OCI-LY7 (cell line): ENCODE measurements around the gene RNF103. TPM values are rescaled to one million over a fixed set of nuclear protein-coding genes. Genes with fewer than 3 reads are reported as not detected.

Experiments
- BruUV-seq: library from RNA; stranded (reverse); fragments of 400-500 nt; replicated peaks from 2 replicates; lab custom pipeline; 2021; lab: Mats Ljungman, UMichigan
- CTCF ChIA-PET: fragments of 300-600 bp; sonication (Branson Sonifier 250); formaldehyde crosslinking; loops from one replicate; lab custom pipeline; 2022; ENCODE audit warnings: antibody characterized with exemption; ENCODE audit not compliant: unreplicated experiment; lab: Charles Lee
- POLR2A ChIA-PET: fragments of 300-600 bp; sonication (Branson Sonifier 250); formaldehyde crosslinking; loops from one replicate; lab custom pipeline; 2022; ENCODE audit warnings: antibody characterized with exemption; lab: Charles Lee
- DNase-seq: peaks from one replicate; pipeline ENCODE4 v3.0.0-alpha.2; 2015; ENCODE audit warnings: low spot score
- H2AFZ ChIP-seq: fragments of 200-600 bp; sonication (generic), shearing (Covaris generic); 2 replicates; pipeline ENCODE4 v1.6.1; 2014; ENCODE audit warnings: mild to moderate bottlenecking, antibody characterized with exemption, low read length, moderate library complexity
- H3K27ac ChIP-seq: fragments of 200-600 bp; sonication (generic); 2 replicates; pipeline ENCODE4 v1.5.1; 2014; ENCODE audit warnings: mixed run types, low read depth, mild to moderate bottlenecking, moderate library complexity, low read length, inconsistent platforms; ENCODE audit not compliant: poor library complexity, severe bottlenecking
- H3K36me3 ChIP-seq: fragments of 200-600 bp; sonication (generic); 2 replicates; pipeline ENCODE4 v1.6.1; 2014; ENCODE audit warnings: mild to moderate bottlenecking, antibody characterized with exemption, low read length, moderate library complexity, mixed read lengths; ENCODE audit not compliant: insufficient read depth
- H3K4me1 ChIP-seq: fragments of 200-600 bp; sonication (generic); 2 replicates; pipeline ENCODE4 v1.5.1; 2014; ENCODE audit warnings: mild to moderate bottlenecking, low read length; ENCODE audit not compliant: insufficient read depth, poor library complexity, severe bottlenecking
- H3K4me2 ChIP-seq: fragments of 200-600 bp; sonication (generic); 2 replicates; pipeline ENCODE4 v1.6.1; 2014; ENCODE audit warnings: mild to moderate bottlenecking, low read length
- H3K4me3 ChIP-seq: fragments of 200-600 bp; sonication (generic); 2 replicates; pipeline ENCODE4 v1.5.1; 2014; ENCODE audit warnings: mild to moderate bottlenecking, low read depth, low read length; ENCODE audit not compliant: poor library complexity, severe bottlenecking
- H3K79me2 ChIP-seq: fragments of 200-600 bp; sonication (generic); 2 replicates; pipeline ENCODE4 v1.6.1; 2016; ENCODE audit warnings: low read depth, mild to moderate bottlenecking, low read length, moderate library complexity, mixed read lengths; ENCODE audit not compliant: insufficient read depth
- H3K9me2 ChIP-seq: fragments of 200-600 bp; sonication (generic); 2 replicates; pipeline ENCODE4 v1.6.1; 2016; ENCODE audit warnings: mild to moderate bottlenecking, low read length, mixed read lengths; ENCODE audit not compliant: insufficient read depth
- H3K9me3 ChIP-seq: fragments of 200-600 bp; sonication (generic); 2 replicates; pipeline ENCODE4 v1.6.1; 2014; ENCODE audit warnings: mild to moderate bottlenecking, mixed run types, low read length, mixed read lengths
- H4K20me1 ChIP-seq: fragments of 200-600 bp; sonication (generic); 2 replicates; pipeline ENCODE4 v1.6.1; 2014; ENCODE audit warnings: mild to moderate bottlenecking, antibody characterized with exemption, low read length, moderate library complexity, mixed read lengths; ENCODE audit not compliant: insufficient read depth
- EZH2phosphoT487 ChIP-seq: fragments of 200-600 bp; sonication (generic); IDR thresholded peaks from 2 replicates; pipeline ENCODE4 v1.6.1; 2018; ENCODE audit warnings: low read depth, borderline replicate concordance, mild to moderate bottlenecking, mixed run types, antibody characterized with exemption, low read length, moderate library complexity, mixed read lengths
- intact Hi-C: fragments of 100-400 bp; cut with micrococcal nuclease; formaldehyde crosslinking; loops from one replicate; pipeline ENCODE4 v1.10.0; 2022; ENCODE audit not compliant: unreplicated experiment
- total RNA-seq, 2 experiments: library from RNA; depleted of rRNA in 1 of 2; stranded (reverse); fragments of >200 nt in 1 of 2; shearing (Covaris generic) in 1 of 2; gene quantifications; 2 replicates each; pipeline ENCODE4 v1.2.3, GENCODE V29; 2014 to 2022
- TF ChIP-seq, protein P1 (sequence below): fragments of 200-600 bp; sonication (generic); conservative IDR thresholded peaks from 2 replicates; pipeline ENCODE4 v1.5.1; 2014; ENCODE audit warnings: mild to moderate bottlenecking, antibody characterized with exemption, low read length, moderate library complexity, mixed read lengths

The RNF103 gene
- total RNA-seq, 2 experiments from 2014 or later, result 12.9 to 17.2 TPM

DNA sequence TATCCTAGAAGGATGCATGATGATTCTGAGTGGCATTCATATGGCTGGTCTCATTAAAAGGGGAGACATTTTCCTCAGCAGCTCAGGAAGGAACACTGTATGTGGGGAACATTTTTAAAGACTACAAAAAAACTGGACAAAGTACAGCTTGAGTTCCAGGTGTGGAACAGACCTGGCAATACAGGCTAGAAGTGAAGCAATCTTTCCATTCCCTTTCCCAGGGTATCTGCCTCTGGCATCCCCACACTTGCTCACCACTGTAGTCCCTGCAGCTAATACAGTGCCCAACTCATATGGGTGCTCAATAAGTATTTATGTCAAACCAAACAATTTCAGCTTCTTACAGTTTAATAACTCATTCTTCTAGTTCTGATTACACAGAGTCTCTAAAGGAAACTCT lies 8.1 kb downstream of the RNF103 start:
- peaks cover 13% of the 10 kb centered on the region for H3K79me2 ChIP-seq
- H3K4me1 ChIP-seq, result peaks cover 9% of the 10 kb centered on the region
- CTCF ChIA-PET, result no interaction called here
- no peak overlapping the region for H3K27ac ChIP-seq
- H3K4me2 ChIP-seq, result no peak overlapping the region
- no peak overlapping the region for H2AFZ ChIP-seq
- intact Hi-C loops, result no loop called here
- no peaks in the 10 kb centered on the region for H3K9me2 ChIP-seq
- H3K9me3 ChIP-seq, result no peaks in the 10 kb centered on the region
- TF ChIP-seq EZH2phosphoT487, result no peak
- TF ChIP-seq, protein P1, sequence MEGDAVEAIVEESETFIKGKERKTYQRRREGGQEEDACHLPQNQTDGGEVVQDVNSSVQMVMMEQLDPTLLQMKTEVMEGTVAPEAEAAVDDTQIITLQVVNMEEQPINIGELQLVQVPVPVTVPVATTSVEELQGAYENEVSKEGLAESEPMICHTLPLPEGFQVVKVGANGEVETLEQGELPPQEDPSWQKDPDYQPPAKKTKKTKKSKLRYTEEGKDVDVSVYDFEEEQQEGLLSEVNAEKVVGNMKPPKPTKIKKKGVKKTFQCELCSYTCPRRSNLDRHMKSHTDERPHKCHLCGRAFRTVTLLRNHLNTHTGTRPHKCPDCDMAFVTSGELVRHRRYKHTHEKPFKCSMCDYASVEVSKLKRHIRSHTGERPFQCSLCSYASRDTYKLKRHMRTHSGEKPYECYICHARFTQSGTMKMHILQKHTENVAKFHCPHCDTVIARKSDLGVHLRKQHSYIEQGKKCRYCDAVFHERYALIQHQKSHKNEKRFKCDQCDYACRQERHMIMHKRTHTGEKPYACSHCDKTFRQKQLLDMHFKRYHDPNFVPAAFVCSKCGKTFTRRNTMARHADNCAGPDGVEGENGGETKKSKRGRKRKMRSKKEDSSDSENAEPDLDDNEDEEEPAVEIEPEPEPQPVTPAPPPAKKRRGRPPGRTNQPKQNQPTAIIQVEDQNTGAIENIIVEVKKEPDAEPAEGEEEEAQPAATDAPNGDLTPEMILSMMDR, result no peak
- no peak overlapping the region for H3K4me3 ChIP-seq
- no peaks in the 10 kb centered on the region for H4K20me1 ChIP-seq
- no peak for DNase-seq
- POLR2A ChIA-PET, result no interaction called here
- no TSS peak for BruUV-seq
- peaks cover 72% of the 10 kb centered on the region for H3K36me3 ChIP-seq

DNA sequence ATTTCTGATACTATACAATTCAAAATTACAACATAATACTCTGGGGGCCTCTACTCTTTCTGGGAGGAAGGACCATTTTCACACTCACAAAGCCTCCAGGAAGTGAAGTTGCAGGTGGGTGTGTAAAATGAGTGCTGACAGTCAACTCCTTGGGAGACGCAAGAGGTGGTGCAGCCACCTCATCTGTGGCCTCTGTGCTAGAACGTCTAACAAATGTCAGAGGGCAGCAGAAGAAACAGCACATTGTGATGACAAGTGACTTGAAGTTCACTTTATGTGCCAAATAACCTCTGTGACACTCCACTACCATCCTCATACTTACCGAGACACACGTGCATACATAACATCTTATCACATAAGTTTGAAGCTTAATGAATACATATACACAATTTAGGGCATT lies 10.2 kb downstream of the RNF103 start:
- Histone ChIP-seq H3K9me3 (no peaks in the 10 kb centered on the region), H3K79me2 (no peaks in the 10 kb centered on the region; the same call in 1 of the 2 replicates), H3K27ac (no peak overlapping the region), H3K9me2 (no peaks in the 10 kb centered on the region), H3K4me1 (no peaks in the 10 kb centered on the region), H2AFZ (no peak overlapping the region), H3K36me3 (peaks cover 73% of the 10 kb centered on the region), H3K4me2 (no peak overlapping the region), H3K4me3 (no peak overlapping the region), H4K20me1 (no peaks in the 10 kb centered on the region)
- POLR2A ChIA-PET, result no interaction called here
- no peak for DNase-seq
- TF ChIP-seq, protein P1, result no peak
- no peak for TF ChIP-seq EZH2phosphoT487
- BruUV-seq, result no TSS peak
- intact Hi-C loops, result no loop called here
- CTCF ChIA-PET, result no interaction called here

DNA sequence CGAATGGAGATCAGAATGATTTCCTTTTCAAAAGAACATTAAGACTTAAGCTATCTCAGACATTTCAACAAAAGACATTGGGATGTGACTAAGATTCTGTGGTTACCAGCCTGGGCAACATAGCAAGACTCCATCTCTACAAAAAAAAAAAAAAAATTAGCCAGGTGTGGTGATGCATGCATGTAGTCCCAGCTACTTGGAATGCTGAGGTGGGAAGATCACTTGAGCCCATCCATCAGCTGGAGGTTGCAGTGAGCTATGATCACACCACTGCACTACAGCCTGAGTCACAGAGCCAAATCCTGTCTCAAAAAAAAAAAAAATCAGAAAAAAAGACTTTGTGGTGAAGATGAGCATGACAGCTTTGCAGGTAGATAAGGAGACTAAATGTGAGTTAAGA lies 12.8 kb downstream of the RNF103 start:
- no peaks in the 10 kb centered on the region; the same call in 1 of the 2 replicates for H3K79me2 ChIP-seq
- no peaks in the 10 kb centered on the region for H3K4me1 ChIP-seq
- H3K9me3 ChIP-seq, result no peaks in the 10 kb centered on the region
- ChIA-PET POLR2A (interaction anchor here (2.0 kb wide), 1 partner anchor 10 kb away, joined by 7 read pairs; no protein-coding TSS in a partner anchor), CTCF (no interaction called here)
- TF ChIP-seq, protein P1, result no peak
- TF ChIP-seq EZH2phosphoT487, result no peak
- no peaks in the 10 kb centered on the region for H3K9me2 ChIP-seq
- H4K20me1 ChIP-seq, result no peaks in the 10 kb centered on the region
- H3K4me2 ChIP-seq, result no peak overlapping the region
- no TSS peak for BruUV-seq
- no peak overlapping the region for H3K4me3 ChIP-seq
- no peak overlapping the region for H3K27ac ChIP-seq
- H3K36me3 ChIP-seq, result peaks cover 63% of the 10 kb centered on the region
- no peak overlapping the region for H2AFZ ChIP-seq
- DNase-seq, result no peak
- intact Hi-C loops, result no loop called here
